Right lobe of liver (tissue), 4 donors: ENCODE data around the gene GPR156.

Experiments
- POLR2A ChIP-seq: fragments of 450-650 bp; IDR thresholded peaks from one replicate; pipeline ENCODE4 v1.6.1; 2017; ENCODE audit warnings: antibody characterized with exemption, mild to moderate bottlenecking
- TF ChIP-seq, protein P1 (sequence below), 4 donors: fragments of 200-600 bp in 3 of 4; fragments of 450-650 bp in 1 of 4; IDR thresholded peaks; one replicate each; pipeline versions ENCODE4 v1.5.1 to v1.8.0; 2016 to 2022; ENCODE audit warnings: antibody characterized with exemption in 4 of 4, mild to moderate bottlenecking in 2 of 4
- donor health status: DM: no; HTN: no; CAD: no.
- donor health status: DM: no; HTN: no; CAD: no.
- donor health status: DM: no; HTN: yes; CAD: no.

DNA sequence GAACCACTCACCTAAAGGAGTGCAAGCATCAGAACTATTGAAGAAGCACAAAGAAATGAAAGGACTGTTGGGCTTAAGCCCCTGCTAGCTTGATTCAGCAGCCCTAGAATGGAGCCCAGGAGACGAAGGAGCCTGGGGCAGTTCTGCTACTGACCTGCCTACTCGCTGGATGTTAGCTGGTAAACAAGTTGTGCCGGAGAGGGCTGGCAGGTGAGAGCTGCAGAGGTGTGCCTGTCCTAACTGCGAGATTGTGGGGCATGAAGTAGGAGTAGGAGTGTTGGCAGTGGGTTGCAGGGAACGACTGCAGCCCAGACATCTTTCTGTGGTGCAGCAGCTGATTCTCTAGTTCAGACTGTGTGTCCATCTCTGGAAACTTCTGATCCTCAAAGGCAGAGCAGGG is 115.6 kb downstream of the GPR156 start:
- TF ChIP-seq, protein P1, sequence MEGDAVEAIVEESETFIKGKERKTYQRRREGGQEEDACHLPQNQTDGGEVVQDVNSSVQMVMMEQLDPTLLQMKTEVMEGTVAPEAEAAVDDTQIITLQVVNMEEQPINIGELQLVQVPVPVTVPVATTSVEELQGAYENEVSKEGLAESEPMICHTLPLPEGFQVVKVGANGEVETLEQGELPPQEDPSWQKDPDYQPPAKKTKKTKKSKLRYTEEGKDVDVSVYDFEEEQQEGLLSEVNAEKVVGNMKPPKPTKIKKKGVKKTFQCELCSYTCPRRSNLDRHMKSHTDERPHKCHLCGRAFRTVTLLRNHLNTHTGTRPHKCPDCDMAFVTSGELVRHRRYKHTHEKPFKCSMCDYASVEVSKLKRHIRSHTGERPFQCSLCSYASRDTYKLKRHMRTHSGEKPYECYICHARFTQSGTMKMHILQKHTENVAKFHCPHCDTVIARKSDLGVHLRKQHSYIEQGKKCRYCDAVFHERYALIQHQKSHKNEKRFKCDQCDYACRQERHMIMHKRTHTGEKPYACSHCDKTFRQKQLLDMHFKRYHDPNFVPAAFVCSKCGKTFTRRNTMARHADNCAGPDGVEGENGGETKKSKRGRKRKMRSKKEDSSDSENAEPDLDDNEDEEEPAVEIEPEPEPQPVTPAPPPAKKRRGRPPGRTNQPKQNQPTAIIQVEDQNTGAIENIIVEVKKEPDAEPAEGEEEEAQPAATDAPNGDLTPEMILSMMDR (IDR thresholded peaks at IDR 0.05): no peak
- TF ChIP-seq POLR2A: no peak
